GM21381 (cell line): ENCODE measurements around the gene PLEKHN1.

Experiments
- ATAC-seq: cut with Tn5 transposase; IDR thresholded peaks from one replicate; pipeline ENCODE4 v1.9.1; 2021; ENCODE audit warnings: mild to moderate bottlenecking, moderate library complexity; ENCODE audit not compliant: unreplicated experiment

Gene PLEKHN1

GRCh38 chr1:959731-960362, 6.4 kb upstream of the PLEKHN1 start:
- ATAC-seq: no peak

DNA sequence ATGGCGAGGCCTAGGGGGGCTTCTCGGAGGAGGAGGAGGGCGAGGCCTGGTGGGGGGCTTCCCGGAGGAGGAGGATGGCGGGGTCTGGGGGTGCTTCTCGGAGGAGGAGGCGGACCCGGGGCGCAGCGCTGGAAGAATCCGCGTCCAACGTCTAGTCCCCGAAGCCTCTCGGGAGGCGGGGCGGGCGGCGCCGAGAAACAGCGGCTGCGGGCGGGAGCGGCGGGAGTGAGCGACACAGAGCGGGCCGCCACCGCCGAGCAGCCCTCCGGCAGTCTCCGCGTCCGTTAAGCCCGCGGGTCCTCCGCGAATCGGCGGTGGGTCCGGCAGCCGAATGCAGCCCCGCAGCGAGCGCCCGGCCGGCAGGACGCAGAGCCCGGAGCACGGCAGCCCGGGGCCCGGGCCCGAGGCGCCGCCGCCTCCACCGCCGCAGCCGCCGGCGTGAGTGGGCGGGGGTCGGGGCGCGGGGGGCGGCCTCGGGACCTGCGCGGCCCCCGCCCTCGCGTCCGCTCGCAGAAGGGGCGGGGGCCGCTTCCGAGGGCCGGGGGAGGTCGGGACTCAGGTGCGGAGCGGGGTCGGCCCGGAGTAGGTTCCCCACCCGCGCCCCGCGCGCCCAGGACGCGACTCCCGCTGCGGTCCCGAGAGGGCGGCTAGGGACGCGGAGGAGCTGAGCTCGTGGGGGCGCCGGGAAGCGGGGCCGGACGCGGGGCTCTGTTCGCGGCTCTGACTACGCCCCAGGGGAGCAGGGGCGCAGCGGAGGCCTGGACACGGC, 5.7 kb upstream of the PLEKHN1 start, which contains the start of gene KLHL17:
TSS of gene KLHL17 (plus strand) at position 222 of the 769 bp plus-strand sequence. CDS start at position 332, 110 bp downstream.
- peak; percentile 41 for ATAC-seq

DNA sequence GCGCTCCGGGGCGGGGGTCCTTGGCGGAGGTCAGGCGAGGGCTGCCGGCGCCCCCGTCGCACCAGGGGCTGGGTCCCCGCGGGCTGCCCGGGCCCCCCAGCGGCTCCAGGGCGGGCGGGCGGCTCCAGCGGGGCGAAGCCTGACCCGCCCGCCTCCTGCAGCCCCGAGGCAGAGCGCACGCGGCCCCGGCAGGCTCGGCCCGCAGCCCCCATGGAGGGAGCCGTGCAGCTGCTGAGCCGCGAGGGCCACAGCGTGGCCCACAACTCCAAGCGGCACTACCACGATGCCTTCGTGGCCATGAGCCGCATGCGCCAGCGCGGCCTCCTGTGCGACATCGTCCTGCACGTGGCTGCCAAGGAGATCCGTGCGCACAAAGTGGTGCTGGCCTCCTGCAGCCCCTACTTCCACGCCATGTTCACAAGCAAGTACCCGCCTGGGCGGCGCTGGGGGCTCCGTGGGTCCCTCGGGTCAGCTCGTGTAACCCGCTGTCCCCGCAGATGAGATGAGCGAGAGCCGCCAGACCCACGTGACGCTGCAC, 5.1 kb upstream of the PLEKHN1 start:
- no peak for ATAC-seq

DNA sequence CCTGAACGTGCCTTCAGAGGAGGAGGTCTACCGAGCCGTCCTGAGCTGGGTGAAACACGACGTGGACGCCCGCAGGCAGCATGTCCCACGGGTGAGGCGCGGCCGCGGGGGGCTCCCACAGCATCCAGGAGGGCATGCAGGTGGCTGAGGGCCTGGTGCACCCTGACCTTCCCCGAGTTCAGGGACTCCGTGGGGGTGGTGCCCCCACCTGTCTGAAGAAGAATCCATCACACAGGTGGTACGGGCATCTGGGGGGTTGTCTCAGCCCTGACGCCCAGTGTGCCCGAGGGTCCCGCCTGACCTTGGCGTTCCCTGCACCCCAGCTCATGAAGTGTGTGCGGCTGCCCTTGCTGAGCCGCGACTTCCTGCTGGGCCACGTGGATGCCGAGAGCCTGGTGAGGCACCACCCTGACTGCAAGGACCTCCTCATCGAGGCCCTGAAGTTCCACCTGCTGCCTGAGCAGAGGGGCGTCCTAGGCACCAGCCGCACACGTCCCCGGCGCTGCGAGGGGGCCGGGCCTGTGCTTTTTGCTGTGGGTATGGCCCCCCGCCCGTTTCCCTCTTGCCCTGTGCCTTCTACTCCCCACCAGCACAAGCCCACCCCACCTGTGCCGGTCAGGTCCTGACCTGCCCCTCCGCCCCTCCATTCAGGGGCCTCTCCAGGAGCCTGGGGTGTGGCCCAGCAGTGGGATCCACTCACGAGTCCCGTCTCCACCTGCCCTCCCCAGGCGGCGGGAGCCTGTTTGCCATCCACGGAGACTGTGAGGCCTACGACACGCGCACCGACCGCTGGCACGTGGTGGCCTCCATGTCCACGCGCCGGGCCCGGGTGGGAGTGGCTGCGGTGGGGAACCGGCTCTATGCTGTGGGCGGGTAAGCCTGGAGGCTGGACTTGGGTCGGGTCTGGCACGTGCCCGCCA, 3.6 kb upstream of the PLEKHN1 start:
- no peak for ATAC-seq

DNA sequence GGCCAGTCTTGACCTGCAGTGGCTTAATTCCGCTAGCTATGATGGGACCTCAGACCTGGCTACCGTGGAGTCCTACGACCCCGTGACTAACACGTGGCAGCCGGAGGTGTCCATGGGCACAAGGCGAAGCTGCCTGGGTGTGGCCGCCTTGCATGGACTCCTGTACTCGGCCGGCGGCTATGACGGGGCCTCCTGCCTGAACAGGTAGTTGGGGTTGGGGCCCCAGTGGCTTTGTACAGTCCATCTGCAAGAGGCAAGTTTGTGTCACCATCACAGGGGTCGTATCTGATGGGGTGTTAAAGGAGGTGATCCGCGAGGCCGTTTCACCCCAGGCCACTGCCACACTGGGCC, 3.0 kb upstream of the PLEKHN1 start:
- ATAC-seq: no peak

DNA sequence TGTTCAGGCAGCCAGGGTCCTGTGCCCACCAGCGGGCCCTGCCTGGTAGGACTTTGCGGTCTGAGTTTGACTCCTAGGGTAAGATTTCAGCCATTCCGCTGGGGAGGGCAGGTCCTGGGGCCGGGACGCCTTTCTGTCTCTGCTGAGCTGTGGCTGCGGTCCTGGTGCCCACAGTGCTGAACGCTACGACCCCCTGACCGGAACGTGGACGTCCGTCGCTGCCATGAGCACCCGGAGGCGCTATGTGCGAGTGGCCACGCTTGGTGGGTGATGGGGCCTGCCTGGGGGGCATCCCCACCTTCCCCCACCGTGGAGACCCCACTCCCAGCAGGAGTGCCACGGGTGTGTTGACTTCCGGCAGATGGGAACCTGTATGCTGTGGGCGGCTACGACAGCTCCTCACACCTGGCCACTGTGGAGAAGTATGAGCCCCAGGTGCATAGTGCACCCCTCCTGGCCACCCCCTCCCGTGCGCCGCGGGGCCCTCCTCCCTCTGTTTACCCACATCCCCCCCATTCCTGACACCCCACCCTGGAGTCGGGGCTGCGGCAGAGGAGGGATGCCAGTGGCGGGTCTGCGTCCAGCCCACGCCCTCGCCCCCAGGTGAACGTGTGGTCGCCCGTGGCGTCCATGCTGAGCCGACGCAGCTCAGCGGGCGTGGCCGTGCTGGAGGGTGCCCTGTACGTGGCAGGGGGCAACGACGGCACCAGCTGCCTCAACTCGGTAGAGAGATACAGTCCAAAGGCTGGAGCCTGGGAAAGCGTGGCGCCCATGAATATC, 2.3 kb upstream of the PLEKHN1 start:
- ATAC-seq: no peak

- no peak for ATAC-seq
Measured at GRCh38 chr1:964691-965525, 1.4 kb upstream of the PLEKHN1 start.

GRCh38 chr1:965526-966134, 652 bp upstream of the PLEKHN1 start:
- ATAC-seq: no peak

DNA sequence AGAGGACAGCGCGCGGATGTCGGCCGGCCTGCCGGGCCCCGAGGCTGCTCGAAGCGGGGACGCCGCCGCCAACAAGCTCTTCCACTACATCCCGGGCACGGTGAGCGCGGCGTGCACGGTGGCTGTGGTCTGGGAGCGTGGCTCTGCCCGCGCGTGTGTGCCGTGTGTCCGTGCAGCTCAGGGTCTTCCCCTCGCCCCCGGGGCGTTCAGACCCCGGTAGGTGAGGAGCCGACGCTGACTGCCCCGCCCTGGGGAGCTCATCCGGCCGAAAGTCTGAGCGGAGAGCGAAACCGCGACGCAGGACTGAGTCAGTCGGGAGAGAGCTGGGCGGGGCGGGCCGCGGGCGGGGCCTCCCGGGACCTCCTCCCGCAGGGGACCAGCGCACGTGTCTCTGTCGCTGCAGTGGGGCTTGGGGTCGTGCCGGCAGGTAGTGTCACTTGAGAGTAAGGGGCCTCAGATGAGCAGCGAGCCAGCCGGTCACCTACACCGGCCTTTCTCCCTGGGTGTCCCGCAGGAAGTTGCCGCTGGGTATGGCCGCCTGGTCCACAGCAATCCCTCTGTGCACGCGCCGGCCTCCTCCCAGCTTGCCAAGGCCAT, 520 bp downstream of the PLEKHN1 start:
- ATAC-seq: peak; percentile 68

GRCh38 chr1:967466-968343, 1.4 kb downstream of the PLEKHN1 start:
- no peak for ATAC-seq

GRCh38 chr1:969260-969855, 3.1 kb downstream of the PLEKHN1 start:
- ATAC-seq: no peak

DNA sequence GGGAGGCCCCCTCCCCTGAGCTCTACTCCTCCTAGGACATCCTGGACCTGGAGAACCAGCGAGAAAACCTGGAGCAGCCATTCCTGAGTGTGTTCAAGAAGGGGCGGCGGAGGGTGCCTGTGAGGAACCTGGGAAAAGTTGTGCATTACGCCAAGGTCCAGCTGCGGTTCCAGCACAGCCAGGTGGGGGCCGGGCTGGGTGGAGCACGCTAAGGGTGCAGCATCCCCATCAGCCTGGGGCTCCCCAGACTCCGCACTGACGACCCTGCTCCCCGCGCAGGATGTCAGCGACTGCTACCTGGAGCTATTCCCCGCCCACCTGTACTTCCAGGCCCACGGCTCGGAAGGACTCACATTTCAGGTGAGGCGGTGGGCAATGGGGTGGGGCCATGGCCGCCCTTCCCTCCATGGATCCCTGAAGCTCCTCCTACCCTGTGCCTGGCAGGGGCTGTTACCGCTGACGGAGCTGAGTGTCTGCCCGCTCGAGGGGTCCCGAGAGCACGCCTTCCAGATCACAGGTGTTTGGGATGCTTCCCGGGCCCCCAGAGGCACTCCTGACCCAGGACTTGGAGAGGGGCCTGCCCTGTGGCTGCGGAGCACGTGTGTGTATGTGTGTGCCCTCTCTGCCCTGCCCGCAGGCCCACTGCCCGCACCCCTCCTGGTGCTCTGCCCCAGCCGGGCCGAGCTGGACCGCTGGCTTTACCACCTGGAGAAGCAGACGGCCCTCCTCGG, 4.1 kb downstream of the PLEKHN1 start:
- no peak for ATAC-seq

GRCh38 chr1:970973-971730, 4.9 kb downstream of the PLEKHN1 start:
- ATAC-seq: no peak

- no peak for ATAC-seq
Measured at GRCh38 chr1:971751-972506, 5.6 kb downstream of the PLEKHN1 start.

DNA sequence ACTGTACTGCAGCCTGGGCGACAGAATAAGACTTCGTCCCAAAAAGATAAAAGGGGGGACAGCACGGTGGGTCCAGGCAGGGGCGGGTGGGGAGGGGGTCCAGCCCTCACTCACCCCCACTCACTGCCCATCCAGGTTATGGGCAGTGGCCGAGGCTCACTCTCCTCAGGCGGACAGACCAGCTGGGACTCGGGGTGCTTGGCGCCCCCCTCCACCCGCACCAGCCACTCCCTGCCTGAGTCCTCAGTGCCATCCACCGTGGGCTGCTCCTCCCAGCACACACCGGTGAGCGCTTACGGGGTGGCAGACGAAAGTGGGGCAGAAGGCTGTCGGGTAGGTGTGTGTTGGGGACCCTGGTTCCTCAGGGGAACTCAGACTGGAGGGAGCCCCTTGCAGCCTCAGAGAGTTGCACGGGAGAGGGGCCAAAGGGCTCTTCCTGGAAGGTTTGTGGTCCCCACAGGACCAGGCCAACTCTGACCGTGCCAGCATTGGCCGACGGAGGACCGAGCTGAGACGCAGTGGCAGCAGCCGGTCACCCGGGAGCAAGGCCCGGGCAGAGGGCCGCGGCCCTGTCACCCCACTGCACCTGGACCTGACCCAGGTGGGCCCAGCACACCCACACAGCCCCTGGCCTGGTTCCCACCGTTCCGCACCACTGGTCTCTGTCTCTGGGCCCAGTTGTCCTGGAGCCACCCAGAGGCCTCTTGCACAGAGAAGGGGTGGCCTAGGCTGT, 6.6 kb downstream of the PLEKHN1 start:
- ATAC-seq: no peak
